GM23248 (cell line): Measurements from ENCODE around the gene SPINK1.

Experiments
- EZH2 ChIP-seq: fragments of 200-600 bp; sonication (generic); IDR thresholded peaks from 2 replicates; pipeline ENCODE4 v1.6.1; 2018; ENCODE audit warnings: antibody characterized with exemption, mild to moderate bottlenecking; ENCODE audit not compliant: insufficient read depth, poor library complexity, severe bottlenecking
- EZH2phosphoT487 ChIP-seq: fragments of 200-600 bp; sonication (generic); IDR thresholded peaks from 2 replicates; pipeline ENCODE4 v1.6.1; 2018; ENCODE audit warnings: antibody characterized with exemption, moderate library complexity, mild to moderate bottlenecking, low read depth; ENCODE audit not compliant: insufficient read depth

GRCh38 chr5:147854894-147855773 lies 23.7 kb upstream of the SPINK1 start:
- no peak for TF ChIP-seq EZH2phosphoT487
- TF ChIP-seq EZH2 = no peak
